K562 (cell line): ENCODE measurements around the gene ADGRB2. TPM values are rescaled to one million over a fixed set of nuclear protein-coding genes. Genes with fewer than 3 reads are reported as not detected.

Experiments used
- C11orf30 ChIP-seq: fragments of 450-650 bp; IDR thresholded peaks from 2 replicates; pipeline ENCODE4 v1.6.1; 2016; ENCODE audit warnings: low read depth, mild to moderate bottlenecking
- CCAR2 ChIP-seq: fragments of 200-400 bp; formaldehyde crosslinking; IDR thresholded peaks from 2 replicates; pipeline ENCODE4 v1.6.1; 2017; ENCODE audit warnings: mild to moderate bottlenecking, low read depth, low read length
- HMG20A ChIP-seq: fragments of 450-650 bp; formaldehyde crosslinking; conservative IDR thresholded peaks from 2 replicates; pipeline ENCODE4 v1.4.0; 2020; ENCODE audit warnings: mild to moderate bottlenecking, mixed read lengths
- JUN ChIP-seq, 2 experiments: sonication (generic) in 1 of 2; formaldehyde crosslinking in 1 of 2; IDR thresholded peaks; 2 replicates each; pipeline versions ENCODE4 v1.6.1 to v1.8.0; 2012 to 2022; ENCODE audit warnings: borderline replicate concordance in 2 of 2, mild to moderate bottlenecking in 2 of 2, improper control_type of control experiment in 1 of 2, low read depth in 1 of 2, low read length in 1 of 2, missing genetic modification reagents in 1 of 2
- MTA1 ChIP-seq: fragments of 450-650 bp; IDR thresholded peaks from 2 replicates; pipeline ENCODE4 v1.6.1; 2017; ENCODE audit warnings: borderline replicate concordance
- PML ChIP-seq: IDR thresholded peaks from 2 replicates; pipeline ENCODE4 v1.6.1; 2012; ENCODE audit warnings: low read length, inconsistent platforms
- POLR2A ChIP-seq: fragments of 450-650 bp; conservative IDR thresholded peaks from 2 replicates; pipeline ENCODE4 v1.6.1; 2016
- POLR3A ChIP-seq: IDR thresholded peaks from 2 replicates; pipeline ENCODE4 v1.6.1; 2011; ENCODE audit warnings: borderline replicate concordance, mild to moderate bottlenecking, moderate library complexity; ENCODE audit not compliant: insufficient read length, insufficient read depth; ENCODE audit errors: extremely low read depth
- RBFOX2 ChIP-seq: fragments of 200-400 bp; formaldehyde crosslinking; IDR thresholded peaks from 2 replicates; pipeline ENCODE4 v1.6.1; 2017; ENCODE audit warnings: low read depth, mild to moderate bottlenecking, low read length, moderate library complexity
- RBM25 ChIP-seq: fragments of 200-400 bp; formaldehyde crosslinking; IDR thresholded peaks from 2 replicates; pipeline ENCODE4 v1.6.1; 2018; ENCODE audit warnings: low read length, low read depth, moderate library complexity; ENCODE audit not compliant: severe bottlenecking
- SAP30 ChIP-seq: fragments of 200-600 bp; sonication (generic); IDR thresholded peaks from 2 replicates; pipeline ENCODE4 v1.6.1; 2012; ENCODE audit warnings: borderline replicate concordance, low read depth, mild to moderate bottlenecking, moderate library complexity, low read length, control low read depth, inconsistent platforms; ENCODE audit not compliant: insufficient read depth, poor library complexity, severe bottlenecking
- SMAD2 ChIP-seq: fragments of 150-350 bp; IDR thresholded peaks from 2 replicates; pipeline ENCODE4 v1.6.1; 2014; ENCODE audit warnings: low read depth, mild to moderate bottlenecking, low read length
- TBL1XR1 ChIP-seq, 2 experiments: IDR thresholded peaks; 2 replicates each; pipeline ENCODE4 v1.6.1; 2012; ENCODE audit warnings: improper control_type of control experiment in 2 of 2, low read length in 2 of 2, mild to moderate bottlenecking in 1 of 2
- ZBTB7A ChIP-seq: IDR thresholded peaks from 2 replicates; pipeline ENCODE4 v1.6.1; 2011; ENCODE audit warnings: low read depth, mild to moderate bottlenecking, low read length, moderate library complexity, borderline replicate concordance; ENCODE audit not compliant: control insufficient read depth
- ZFP1 ChIP-seq: fragments of 450-650 bp; formaldehyde crosslinking; IDR thresholded peaks from 2 replicates; pipeline ENCODE4 v1.4.0; 2020; ENCODE audit warnings: mild to moderate bottlenecking, mixed read lengths
- ZNF347 ChIP-seq: fragments of 450-650 bp; formaldehyde crosslinking; IDR thresholded peaks from 2 replicates; pipeline ENCODE4 v1.4.0; 2020; ENCODE audit warnings: low read depth, mild to moderate bottlenecking, moderate library complexity
- ZNF766 ChIP-seq: fragments of 200-800 bp; sonication (Bioruptor generic); conservative IDR thresholded peaks from 2 replicates; pipeline ENCODE4 v1.6.1; 2016; ENCODE audit warnings: missing genetic modification characterization, missing compliant biosample characterization
- polyA plus RNA-seq, 8 experiments: library from polyadenylated mRNA; depleted of rRNA in 4 of 8; stranded (reverse) in 5 of 8; unstranded in 3 of 8; fragments of >200 nt; fragmentation: Nextera tagmentation in 2 of 8; fragmentation: Illumina TruSeq in 1 of 8; extraction: Ambion mirVana in 2 of 8; extraction: Trizol in 1 of 8; gene quantifications; 2 replicates each; pipeline versions ENCODE4 v1.2.1 to v1.2.3, GENCODE V29; 2011 to 2014; ENCODE audit warnings: inconsistent platforms in 1 of 8, missing spikeins in 1 of 8
- total RNA-seq, 7 experiments: library from RNA; depleted of rRNA in 6 of 7; stranded (reverse); fragments of >200 nt in 6 of 7; fragmentation: Illumina TruSeq in 2 of 7; extraction: Trizol in 2 of 7; gene quantifications; 2 replicates each; pipeline versions ENCODE4 v1.2.1 to v1.2.3, GENCODE V29; 2011 to 2021; ENCODE audit warnings: low replicate concordance in 1 of 7
- TF ChIP-seq, protein P1 (sequence below): IDR thresholded peaks from 2 replicates; pipeline ENCODE4 v1.6.1; 2012; ENCODE audit warnings: low read depth, low read length, improper control_type of control experiment, borderline replicate concordance
- TF ChIP-seq, protein P2 (sequence below), 2 experiments: fragments of 250-450 bp in 1 of 2; fragments of 450-650 bp in 1 of 2; sonication (Bioruptor Pico) in 1 of 2; IDR thresholded peaks; 2 replicates each; pipeline versions ENCODE4 v1.6.1 to v1.8.0; 2016 to 2021; ENCODE audit warnings: mild to moderate bottlenecking in 2 of 2, moderate library complexity in 2 of 2, missing compliant biosample characterization in 1 of 2, missing genetic modification characterization in 1 of 2
- TF ChIP-seq, protein P3 (sequence below): IDR thresholded peaks from 2 replicates; pipeline ENCODE4 v1.6.1; 2014; ENCODE audit warnings: antibody characterized with exemption
- TF ChIP-seq, protein P4 (sequence below): fragments of 250-450 bp; sonication (Bioruptor Pico); IDR thresholded peaks from 2 replicates; pipeline ENCODE4 v1.8.0; 2022; ENCODE audit warnings: moderate library complexity, mild to moderate bottlenecking, inconsistent platforms

The ADGRB2 gene
- total and polyA plus RNA-seq, 9 of the 15 experiments (the other 6 are each of a cell fraction or from before 2014, with no cell fraction given) = 0.04 to 0.23 (median 0.20) TPM; not detected in 2

DNA sequence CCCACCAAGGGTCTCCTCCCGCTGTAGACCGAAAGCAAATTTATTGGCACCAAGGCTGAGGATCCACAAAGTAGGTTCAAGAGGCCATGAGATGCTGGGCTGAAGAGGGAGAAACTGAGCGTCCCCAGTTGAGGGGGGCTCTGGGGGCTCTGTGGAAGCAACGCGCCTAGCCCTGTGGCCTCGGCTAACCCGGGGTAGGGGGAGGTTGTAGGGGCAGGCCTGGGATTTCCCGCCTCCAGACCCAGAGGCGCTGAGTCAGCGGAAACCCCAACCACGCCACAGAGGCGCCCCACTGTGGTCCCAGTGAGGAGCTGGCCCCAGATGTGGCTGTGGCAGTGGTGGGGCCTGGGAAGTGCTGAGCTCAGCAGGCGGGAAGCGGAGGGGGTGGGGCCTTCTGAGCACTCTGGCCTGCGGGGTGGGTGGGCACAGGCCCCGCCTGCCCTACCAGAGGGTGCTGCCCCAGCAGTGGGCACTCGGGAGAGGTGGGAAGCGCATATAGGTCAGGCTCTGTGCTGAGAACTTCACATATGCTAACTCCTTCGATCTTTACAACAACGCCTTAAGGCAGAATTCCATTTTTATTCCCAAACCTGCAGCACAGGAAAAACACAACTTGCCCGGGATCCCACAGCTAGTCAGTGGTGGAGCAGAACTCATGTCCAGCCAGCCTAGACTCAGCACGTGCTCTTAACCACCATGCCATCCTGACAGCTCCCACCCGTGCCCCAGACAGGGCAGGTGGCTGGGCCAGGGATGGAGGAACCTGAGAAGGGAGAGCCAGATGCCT lies 58.9 kb downstream of the ADGRB2 start (continued):
- TF ChIP-seq JUN (IDR thresholded peaks at IDR 0.05; ENCODE audit: borderline replicate concordance, low read depth, low read length) = peak; percentile 61; the same call in 1 of the 2 replicates
- TF ChIP-seq JUN (CRISPR knock-in tag; IDR thresholded peaks at IDR 0.05; ENCODE audit: borderline replicate concordance) = 0 out of 2 replicates have a peak, but pooled peaks have one; percentile 21
- 0 out of 4 replicates have a peak, but pooled peaks of 1 of the 2 experiments have one; percentile 24 for TF ChIP-seq TBL1XR1 (IDR thresholded peaks at IDR 0.05; ENCODE audit: low read length in 2 of 2)
- TF ChIP-seq SAP30 = no peak
- TF ChIP-seq, protein P1, sequence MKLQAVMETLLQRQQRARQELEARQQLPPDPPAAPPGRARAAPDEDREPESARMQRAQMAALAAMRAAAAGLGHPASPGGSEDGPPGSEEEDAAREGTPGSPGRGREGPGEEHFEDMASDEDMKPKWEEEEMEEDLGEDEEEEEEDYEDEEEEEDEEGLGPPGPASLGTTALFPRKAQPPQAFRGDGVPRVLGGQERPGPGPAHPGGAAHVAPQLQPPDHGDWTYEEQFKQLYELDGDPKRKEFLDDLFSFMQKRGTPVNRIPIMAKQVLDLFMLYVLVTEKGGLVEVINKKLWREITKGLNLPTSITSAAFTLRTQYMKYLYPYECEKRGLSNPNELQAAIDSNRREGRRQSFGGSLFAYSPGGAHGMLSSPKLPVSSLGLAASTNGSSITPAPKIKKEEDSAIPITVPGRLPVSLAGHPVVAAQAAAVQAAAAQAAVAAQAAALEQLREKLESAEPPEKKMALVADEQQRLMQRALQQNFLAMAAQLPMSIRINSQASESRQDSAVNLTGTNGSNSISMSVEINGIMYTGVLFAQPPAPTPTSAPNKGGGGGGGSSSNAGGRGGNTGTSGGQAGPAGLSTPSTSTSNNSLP = no peak
- no peak for TF ChIP-seq CCAR2
- TF ChIP-seq, protein P2, sequence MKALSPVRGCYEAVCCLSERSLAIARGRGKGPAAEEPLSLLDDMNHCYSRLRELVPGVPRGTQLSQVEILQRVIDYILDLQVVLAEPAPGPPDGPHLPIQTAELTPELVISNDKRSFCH (CRISPR knock-in tag; IDR thresholded peaks at IDR 0.05) = no peak
- TF ChIP-seq, protein P2 (tag; IDR thresholded peaks at IDR 0.05) = peak; percentile 14; the same call in 1 of the 2 replicates
- TF ChIP-seq, protein P3, sequence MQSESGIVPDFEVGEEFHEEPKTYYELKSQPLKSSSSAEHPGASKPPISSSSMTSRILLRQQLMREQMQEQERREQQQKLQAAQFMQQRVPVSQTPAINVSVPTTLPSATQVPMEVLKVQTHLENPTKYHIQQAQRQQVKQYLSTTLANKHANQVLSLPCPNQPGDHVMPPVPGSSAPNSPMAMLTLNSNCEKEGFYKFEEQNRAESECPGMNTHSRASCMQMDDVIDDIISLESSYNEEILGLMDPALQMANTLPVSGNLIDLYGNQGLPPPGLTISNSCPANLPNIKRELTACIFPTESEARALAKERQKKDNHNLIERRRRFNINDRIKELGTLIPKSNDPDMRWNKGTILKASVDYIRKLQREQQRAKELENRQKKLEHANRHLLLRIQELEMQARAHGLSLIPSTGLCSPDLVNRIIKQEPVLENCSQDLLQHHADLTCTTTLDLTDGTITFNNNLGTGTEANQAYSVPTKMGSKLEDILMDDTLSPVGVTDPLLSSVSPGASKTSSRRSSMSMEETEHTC = no peak
- TF ChIP-seq ZFP1 = no peak
- no peak for TF ChIP-seq SMAD2
- TF ChIP-seq HMG20A (CRISPR knock-in tag) = no peak
- TF ChIP-seq POLR2A = no peak
- peak; percentile 100 for TF ChIP-seq C11orf30
- TF ChIP-seq, protein P4, sequence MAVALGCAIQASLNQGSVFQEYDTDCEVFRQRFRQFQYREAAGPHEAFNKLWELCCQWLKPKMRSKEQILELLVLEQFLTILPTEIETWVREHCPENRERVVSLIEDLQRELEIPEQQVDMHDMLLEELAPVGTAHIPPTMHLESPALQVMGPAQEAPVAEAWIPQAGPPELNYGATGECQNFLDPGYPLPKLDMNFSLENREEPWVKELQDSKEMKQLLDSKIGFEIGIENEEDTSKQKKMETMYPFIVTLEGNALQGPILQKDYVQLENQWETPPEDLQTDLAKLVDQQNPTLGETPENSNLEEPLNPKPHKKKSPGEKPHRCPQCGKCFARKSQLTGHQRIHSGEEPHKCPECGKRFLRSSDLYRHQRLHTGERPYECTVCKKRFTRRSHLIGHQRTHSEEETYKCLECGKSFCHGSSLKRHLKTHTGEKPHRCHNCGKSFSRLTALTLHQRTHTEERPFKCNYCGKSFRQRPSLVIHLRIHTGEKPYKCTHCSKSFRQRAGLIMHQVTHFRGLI (CRISPR knock-in tag) = no peak
- no peak for TF ChIP-seq ZNF766 (CRISPR knock-in tag)
- no peak for TF ChIP-seq POLR3A
- peak; percentile 48 for TF ChIP-seq RBFOX2
- TF ChIP-seq RBM25 = no peak
- TF ChIP-seq ZNF347 (CRISPR knock-in tag) = no peak
- TF ChIP-seq ZBTB7A = peak; percentile 98
- TF ChIP-seq MTA1 = no peak; the same call in 1 of the 2 replicates
- 0 out of 2 replicates have a peak, but pooled peaks have one; percentile 13 for TF ChIP-seq PML
